Thymus (tissue), 11 donors: ENCODE data around the gene TTBK2. TPM values are rescaled to one million over a fixed set of nuclear protein-coding genes. Genes with fewer than 3 reads are reported as not detected.

ENCODE experiments used
- DNase-seq, 9 donors: peaks; one replicate each; pipeline ENCODE4 v3.0.0-alpha.2; 2013; ENCODE audit warnings: low spot score in 9 of 9, low read depth in 6 of 9, missing footprints in 1 of 9
- H3K27ac ChIP-seq, 2 donors: one replicate each; pipeline ENCODE4 v1.5.1; 2013; ENCODE audit warnings: control low read depth in 1 of 2, low read depth in 1 of 2, low read length in 1 of 2, mild to moderate bottlenecking in 1 of 2, moderate library complexity in 1 of 2
- H3K27me3 ChIP-seq, 2 donors: one replicate each; pipeline ENCODE4 v1.5.1; 2013; ENCODE audit warnings: low read length in 1 of 2; ENCODE audit not compliant: control insufficient read depth in 2 of 2, insufficient read depth in 1 of 2
- H3K36me3 ChIP-seq, 2 donors: one replicate each; pipeline ENCODE4 v1.5.1; 2013; ENCODE audit warnings: low read length in 1 of 2, mild to moderate bottlenecking in 1 of 2, moderate library complexity in 1 of 2; ENCODE audit not compliant: control insufficient read depth in 2 of 2, insufficient read depth in 2 of 2
- H3K4me1 ChIP-seq, 2 donors: one replicate each; pipeline ENCODE4 v1.5.1; 2013; ENCODE audit warnings: low read length in 2 of 2; ENCODE audit not compliant: control insufficient read depth in 2 of 2, insufficient read depth in 2 of 2
- H3K4me3 ChIP-seq, 2 donors: one replicate each; pipeline ENCODE4 v1.5.1; 2013; ENCODE audit warnings: low read length in 2 of 2, control low read depth in 1 of 2, mild to moderate bottlenecking in 1 of 2
- H3K9me3 ChIP-seq, 2 donors: one replicate each; pipeline ENCODE4 v1.5.1; 2013; ENCODE audit warnings: low read length in 1 of 2, mild to moderate bottlenecking in 1 of 2; ENCODE audit not compliant: control insufficient read depth in 2 of 2, insufficient read depth in 1 of 2
- WGBS: extraction: QIAGEN DNeasy Blood & Tissue Kit; methylation state at CpG from one replicate; pipeline ENCODE4 v1.1.7; 2013; 5-methylcytosine and 5-hydroxymethylcytosine counted together
- polyA plus RNA-seq: library from polyadenylated mRNA; stranded (reverse); fragments of 200-250 nt; gene quantifications from one replicate; pipeline ENCODE4 v1.2.3, GENCODE V29; 2013
- total RNA-seq: library from RNA; stranded (reverse); fragments of 120-200 nt; gene quantifications from one replicate; pipeline ENCODE4 v1.2.4, GENCODE V29; 2013
- donor health status: healthy.

Gene TTBK2
- total and polyA plus RNA-seq, 2 donors = 4.4 to 5.7 TPM

DNA sequence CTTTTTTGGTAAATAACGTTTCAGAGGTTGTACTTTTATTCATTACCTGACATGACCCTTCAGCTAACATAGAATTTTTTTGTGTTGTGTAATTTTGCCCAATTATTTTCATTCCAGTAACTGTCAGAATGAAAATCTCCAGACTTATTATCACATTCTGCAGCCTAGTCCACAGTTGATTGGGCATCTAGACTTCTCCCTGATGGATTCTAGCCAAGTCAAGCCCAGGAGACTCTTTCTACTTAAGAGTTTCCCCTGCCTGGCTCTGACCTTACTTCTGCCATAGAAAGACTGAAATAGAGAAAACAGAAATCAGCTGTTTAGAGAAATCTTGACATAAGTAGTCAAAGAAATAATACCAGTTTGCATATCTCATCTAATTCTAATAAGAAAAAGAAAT, 100.8 kb downstream of the TTBK2 start:
- no peaks in the 10 kb centered on the region for H3K27me3 ChIP-seq
- H3K36me3 ChIP-seq = no peaks in the 10 kb centered on the region
- no peak overlapping the region for H3K4me3 ChIP-seq
- no peak overlapping the region for H3K27ac ChIP-seq
- no peak for DNase-seq
- no peaks in the 10 kb centered on the region for H3K4me1 ChIP-seq
- no peaks in the 10 kb centered on the region for H3K9me3 ChIP-seq
- 97% methylated on average over 1 of the region's 1 CpG for WGBS

DNA sequence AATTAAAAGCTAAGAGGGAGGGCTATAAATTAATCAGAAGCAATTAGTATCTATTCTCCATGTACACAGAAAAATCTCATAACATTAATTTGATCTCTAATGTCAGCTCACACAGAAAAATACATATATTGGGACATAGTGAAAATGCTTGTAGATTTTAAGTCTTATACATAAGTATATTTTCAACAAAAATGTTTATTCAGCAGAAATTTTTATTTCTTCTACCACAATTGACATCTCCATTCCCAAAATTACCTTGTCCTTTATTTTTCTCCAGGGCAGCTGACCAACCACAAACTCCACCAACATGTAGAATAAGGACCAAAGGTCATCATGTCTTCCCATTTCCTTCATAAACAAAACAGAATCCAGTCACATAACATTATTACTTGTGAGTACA, 109.1 kb downstream of the TTBK2 start:
- Histone ChIP-seq H3K4me1 (no peaks in the 10 kb centered on the region), H3K27ac (no peak overlapping the region), H3K9me3 (no peaks in the 10 kb centered on the region), H3K27me3 (no peaks in the 10 kb centered on the region), H3K36me3 (peaks cover 0 to 3% of the 10 kb centered on the region in 2 donors), H3K4me3 (no peak overlapping the region)
- DNase-seq = no peak

DNA sequence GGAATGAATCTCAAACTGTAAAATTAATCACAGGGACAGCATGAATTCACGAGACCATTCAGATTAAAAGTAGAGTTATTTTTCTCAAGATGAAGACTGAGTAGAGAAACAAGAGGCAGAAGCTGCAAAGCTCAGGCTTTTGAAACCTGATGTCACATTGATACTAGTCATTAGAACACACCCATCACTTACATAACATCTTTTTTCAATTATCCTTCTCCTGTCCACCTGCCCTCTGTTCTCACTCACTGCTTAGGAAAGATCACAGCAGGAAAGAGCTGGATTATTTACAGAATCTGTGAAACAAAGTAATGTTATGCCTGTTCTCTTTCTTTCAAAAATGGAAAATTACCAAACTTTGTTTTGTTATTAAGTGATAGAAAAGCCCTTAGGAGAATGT, 111.7 kb downstream of the TTBK2 start:
- H3K4me3 ChIP-seq = no peak overlapping the region
- no peaks in the 10 kb centered on the region for H3K9me3 ChIP-seq
- WGBS = 99% methylated on average over 1 of the region's 1 CpG
- no peaks in the 10 kb centered on the region for H3K4me1 ChIP-seq
- H3K27me3 ChIP-seq = no peaks in the 10 kb centered on the region
- no peak for DNase-seq
- H3K27ac ChIP-seq = no peak overlapping the region
- peaks cover 0 to 3% of the 10 kb centered on the region in 2 donors for H3K36me3 ChIP-seq

DNA sequence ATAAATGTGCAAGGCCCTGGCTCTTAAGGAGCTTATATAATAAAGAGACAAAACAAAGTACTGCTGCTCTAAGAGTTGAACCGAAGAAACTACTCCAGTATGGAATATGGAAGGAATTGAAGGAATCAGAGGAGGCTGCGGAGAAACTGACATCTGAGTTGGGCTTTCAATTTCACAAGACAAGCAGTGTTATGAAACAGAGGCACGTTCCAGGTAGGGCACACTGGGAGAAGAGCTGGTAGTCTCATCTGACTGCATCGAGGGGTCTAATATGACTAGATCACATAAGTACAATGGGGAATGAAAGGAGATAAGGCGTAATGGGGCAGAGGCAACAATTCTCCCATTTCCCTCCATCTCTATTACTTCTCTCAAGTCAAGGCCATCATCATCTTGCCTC, 115.3 kb downstream of the TTBK2 start:
- WGBS = 98% methylated on average over 5 of the region's 5 CpGs
- H3K36me3 ChIP-seq = peaks cover 0 to 19% of the 10 kb centered on the region in 2 donors

DNA sequence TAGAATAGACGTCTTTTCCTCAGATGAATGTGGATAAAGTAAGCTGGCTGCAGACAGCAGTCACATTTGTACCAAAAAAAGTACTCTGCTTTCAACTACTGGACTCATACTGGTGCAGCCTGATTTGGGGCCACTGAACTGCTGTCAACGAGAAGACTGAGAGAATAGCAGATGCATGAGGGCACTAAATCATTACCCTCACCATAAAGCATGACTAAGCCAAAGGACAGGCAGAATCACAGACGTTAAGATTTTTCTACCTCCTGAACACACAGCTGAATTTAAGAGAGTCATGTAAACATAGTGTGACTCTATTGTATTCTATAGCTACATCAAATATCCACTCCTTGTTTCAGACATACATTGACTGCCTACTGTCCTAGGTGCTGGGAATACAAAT, 115.8 kb downstream of the TTBK2 start:
- WGBS = 95% methylated on average over 3 of the region's 3 CpGs
- Histone ChIP-seq H3K9me3 (no peaks in the 10 kb centered on the region), H3K36me3 (peaks cover 0 to 19% of the 10 kb centered on the region in 2 donors)

More for the DNA sequence above, 115.3 kb downstream of the TTBK2 start:
- H3K27ac ChIP-seq = no peak overlapping the region
- no peaks in the 10 kb centered on the region for H3K27me3 ChIP-seq
- DNase-seq = no peak
- no peaks in the 10 kb centered on the region for H3K9me3 ChIP-seq
- H3K4me1 ChIP-seq = no peaks in the 10 kb centered on the region
- no peak overlapping the region for H3K4me3 ChIP-seq

DNA sequence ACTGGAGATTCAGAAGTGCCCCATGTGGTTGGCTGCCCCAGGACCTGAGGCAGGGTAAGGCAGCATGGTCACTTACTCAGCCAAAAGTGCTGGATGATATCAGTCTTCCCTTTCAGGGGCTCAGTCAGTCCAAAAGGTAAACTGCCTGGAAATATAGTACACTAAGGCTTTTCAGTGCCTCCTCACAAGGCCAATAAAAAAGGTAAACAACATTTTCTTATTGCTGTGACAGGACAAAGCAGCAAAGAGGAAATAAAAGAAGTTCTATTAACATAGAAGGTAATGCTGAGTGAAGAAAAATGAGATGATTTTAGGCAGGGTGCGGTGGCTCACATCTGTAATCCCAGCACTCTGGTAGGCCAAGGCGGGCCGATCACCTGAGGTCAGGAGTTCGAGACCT, 117.1 kb downstream of the TTBK2 start:
- H3K9me3 ChIP-seq = no peaks in the 10 kb centered on the region
- no peaks in the 10 kb centered on the region for H3K4me1 ChIP-seq
- DNase-seq = no peak
- no peak overlapping the region for H3K4me3 ChIP-seq
- 98% methylated on average over 4 of the region's 4 CpGs for WGBS
- H3K36me3 ChIP-seq = peaks cover 0 to 19% of the 10 kb centered on the region in 2 donors
- H3K27me3 ChIP-seq = no peaks in the 10 kb centered on the region
- no peak overlapping the region for H3K27ac ChIP-seq

More for the DNA sequence above, 115.8 kb downstream of the TTBK2 start:
- no peak overlapping the region for H3K4me3 ChIP-seq
- no peak for DNase-seq
- no peaks in the 10 kb centered on the region for H3K4me1 ChIP-seq
- no peaks in the 10 kb centered on the region for H3K27me3 ChIP-seq
- no peak overlapping the region for H3K27ac ChIP-seq

DNA sequence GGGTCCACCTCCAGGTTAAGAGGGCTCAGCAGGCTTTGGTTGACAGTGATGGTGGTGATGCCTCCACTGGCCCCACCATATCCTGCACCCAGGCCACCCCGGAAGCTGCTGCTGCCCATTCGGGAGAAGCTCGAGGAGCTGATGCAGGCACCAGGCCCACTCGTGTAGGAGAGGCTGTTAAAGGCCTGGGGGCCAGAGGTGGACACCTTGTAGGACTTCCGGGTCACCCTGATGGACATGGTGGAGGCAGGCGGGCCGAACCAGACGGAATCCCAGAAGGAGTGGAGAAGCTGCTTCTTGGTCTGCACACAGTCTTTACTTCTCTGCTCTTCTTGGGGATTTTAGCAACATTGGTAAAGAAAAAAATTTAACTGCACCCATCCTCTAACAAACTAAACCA, 118.4 kb downstream of the TTBK2 start:
- Histone ChIP-seq H3K4me1 (no peaks in the 10 kb centered on the region), H3K36me3 (peaks cover 0 to 19% of the 10 kb centered on the region in 2 donors), H3K4me3 (no peak overlapping the region), H3K27ac (no peak overlapping the region), H3K27me3 (no peaks in the 10 kb centered on the region), H3K9me3 (no peaks in the 10 kb centered on the region)
- 99% methylated on average over 8 of the region's 8 CpGs for WGBS
- DNase-seq = no peak

DNA sequence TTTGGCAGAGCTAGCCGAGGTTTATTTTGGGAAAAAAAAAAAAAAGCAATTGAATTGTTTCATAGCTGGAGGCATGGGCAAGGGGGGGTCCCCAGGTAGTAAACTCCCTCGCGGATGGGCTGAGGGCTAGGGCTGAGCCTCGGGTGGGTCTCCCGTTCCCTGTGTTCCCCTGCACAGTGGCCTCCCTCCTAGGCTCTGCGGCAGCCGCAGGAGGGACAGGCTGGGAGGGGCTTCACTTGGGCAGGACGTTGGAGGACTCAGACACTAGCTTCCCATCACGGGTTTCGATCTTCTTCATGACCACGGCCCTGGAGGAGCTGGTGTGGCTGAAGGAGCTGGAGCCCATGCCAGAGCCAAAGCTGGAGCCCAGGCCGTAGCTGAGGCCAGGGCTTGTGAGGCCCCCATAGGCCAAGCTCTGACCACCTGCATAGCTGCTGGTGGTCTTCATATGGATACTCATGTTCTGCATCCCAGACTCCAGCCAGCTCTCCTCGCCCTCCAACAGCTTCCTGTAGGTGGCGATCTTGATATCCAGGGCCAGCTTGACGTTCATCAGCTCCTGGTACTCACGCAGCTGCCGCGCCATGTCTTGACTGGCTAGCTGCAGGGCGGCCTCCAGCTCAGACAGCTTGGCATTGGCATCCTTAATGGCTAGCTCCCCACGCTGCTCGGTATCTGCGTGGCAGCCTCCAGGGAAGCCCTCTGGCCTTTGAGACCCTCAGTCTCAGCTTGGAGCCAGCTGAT, 119.7 kb downstream of the TTBK2 start:
- no peak for DNase-seq
- Histone ChIP-seq H3K9me3 (no peaks in the 10 kb centered on the region), H3K4me3 (no peak overlapping the region), H3K36me3 (peaks cover 0 to 19% of the 10 kb centered on the region in 2 donors), H3K27ac (no peak overlapping the region), H3K27me3 (no peaks in the 10 kb centered on the region), H3K4me1 (no peaks in the 10 kb centered on the region)
- 97% methylated on average over 22 of the region's 22 CpGs for WGBS

DNA sequence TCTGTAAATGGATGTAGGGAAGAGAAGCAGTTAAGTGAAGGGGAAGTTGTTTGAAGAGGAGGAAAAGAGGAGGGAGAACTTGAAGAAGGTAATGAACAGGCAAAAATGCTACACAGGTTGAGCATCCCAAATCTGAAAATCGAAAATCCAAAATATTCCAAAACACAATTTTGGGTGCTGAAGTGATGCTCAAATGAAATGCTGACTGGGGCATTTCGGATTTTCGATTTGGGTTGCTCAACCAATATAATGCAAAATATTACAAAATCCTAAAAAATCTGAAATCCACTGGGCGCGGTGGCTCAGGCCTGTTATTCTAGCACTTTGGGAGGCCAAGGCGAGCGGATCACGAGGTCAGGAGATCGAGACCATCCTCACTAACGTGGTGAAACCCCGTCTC, 121.8 kb downstream of the TTBK2 start:
- peaks cover 0 to 19% of the 10 kb centered on the region in 2 donors for H3K36me3 ChIP-seq
- 98% methylated on average over 11 of the region's 11 CpGs for WGBS
- DNase-seq = no peak
- H3K4me3 ChIP-seq = no peak overlapping the region
- no peaks in the 10 kb centered on the region for H3K9me3 ChIP-seq
- no peak overlapping the region for H3K27ac ChIP-seq
- no peaks in the 10 kb centered on the region for H3K27me3 ChIP-seq
- no peaks in the 10 kb centered on the region for H3K4me1 ChIP-seq
